HG03060 (cell line): ENCODE data around the gene NEIL3.
A peak's percentile ranks its signal among the peaks of the same experiment; 100 is the strongest.
"Not testable (repeated sequence)": the region's sequence is repeated elsewhere in the genome, so short reads cannot be mapped to it uniquely, and the experiment has no call there.

Source experiments
- ATAC-seq: cut with Tn5 transposase; IDR thresholded peaks from one replicate; pipeline ENCODE4 v1.9.1; 2021; ENCODE audit warnings: low read depth, moderate number of reproducible peaks; ENCODE audit not compliant: unreplicated experiment

NEIL3 gene

GRCh38 chr4:177301126-177301639 is 8.5 kb upstream of the NEIL3 start:
- no peak for ATAC-seq

GRCh38 chr4:177302371-177303100 is 7.1 kb upstream of the NEIL3 start:
- no peak for ATAC-seq

- no peak for ATAC-seq
Measured at GRCh38 chr4:177304094-177304493, 5.6 kb upstream of the NEIL3 start.

GRCh38 chr4:177304864-177305263 is 4.8 kb upstream of the NEIL3 start:
- ATAC-seq = not testable (repeated sequence)

GRCh38 chr4:177308125-177308524 is 1.5 kb upstream of the NEIL3 start:
- no peak for ATAC-seq

- no peak for ATAC-seq
Measured at GRCh38 chr4:177308847-177309521, 690 bp upstream of the NEIL3 start.

GRCh38 chr4:177311589-177311988 is 1.9 kb downstream of the NEIL3 start:
- no peak for ATAC-seq

- ATAC-seq = no peak
Measured at GRCh38 chr4:177313263-177313662, 3.6 kb downstream of the NEIL3 start.

- no peak for ATAC-seq
Measured at GRCh38 chr4:177315767-177316464, 6.2 kb downstream of the NEIL3 start.

- ATAC-seq = no peak
Measured at GRCh38 chr4:177320721-177321120, 11.0 kb downstream of the NEIL3 start.

- no peak for ATAC-seq
Measured at GRCh38 chr4:177321647-177322046, 12.0 kb downstream of the NEIL3 start.

- no peak for ATAC-seq
Measured at GRCh38 chr4:177322266-177322665, 12.6 kb downstream of the NEIL3 start.

- ATAC-seq = no peak
Measured at GRCh38 chr4:177322881-177323280, 13.2 kb downstream of the NEIL3 start.

GRCh38 chr4:177323416-177323815 is 13.7 kb downstream of the NEIL3 start:
- no peak for ATAC-seq

GRCh38 chr4:177332119-177332518 is 22.4 kb downstream of the NEIL3 start:
- no peak for ATAC-seq

- peak; percentile 90 for ATAC-seq
Measured at GRCh38 chr4:177339477-177340374, 30.1 kb downstream of the NEIL3 start.

- no peak for ATAC-seq
Measured at GRCh38 chr4:177348348-177348747, 38.7 kb downstream of the NEIL3 start.

GRCh38 chr4:177349191-177349590 is 39.5 kb downstream of the NEIL3 start:
- ATAC-seq = no peak

- ATAC-seq = no peak
Measured at GRCh38 chr4:177351622-177352244, 42.1 kb downstream of the NEIL3 start.

- no peak for ATAC-seq
Measured at GRCh38 chr4:177356206-177356605, 46.5 kb downstream of the NEIL3 start.
